GM21723 (cell line): Measurements from ENCODE around the gene NOTCH3.

Experiments
- ATAC-seq: cut with Tn5 transposase; IDR thresholded peaks from one replicate; pipeline ENCODE4 v1.9.1; 2021; ENCODE audit warnings: mild to moderate bottlenecking, moderate library complexity; ENCODE audit not compliant: unreplicated experiment

The NOTCH3 gene

GRCh38 chr19:15236886-15237285 is 36.1 kb upstream of the NOTCH3 start:
- ATAC-seq: no peak

DNA sequence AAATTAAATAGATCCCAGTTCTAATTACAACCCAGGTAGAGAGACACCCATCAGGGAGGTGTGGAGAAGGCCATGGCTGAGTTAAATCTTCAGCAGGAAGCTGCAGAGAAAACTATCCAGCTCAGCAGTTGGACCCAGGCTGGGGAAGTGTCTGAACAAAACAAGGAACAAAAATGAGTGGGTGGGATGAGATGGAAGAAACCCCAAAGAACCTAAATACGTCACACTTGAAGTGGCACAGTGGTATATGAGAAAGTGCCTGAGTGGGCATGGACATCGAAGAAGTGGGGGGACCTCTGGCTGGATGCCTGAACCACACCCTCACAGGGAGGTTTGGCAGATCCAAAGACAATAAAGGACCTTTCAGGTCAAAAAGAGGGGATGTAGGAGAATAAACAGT is 35.0 kb upstream of the NOTCH3 start:
- no peak for ATAC-seq

DNA sequence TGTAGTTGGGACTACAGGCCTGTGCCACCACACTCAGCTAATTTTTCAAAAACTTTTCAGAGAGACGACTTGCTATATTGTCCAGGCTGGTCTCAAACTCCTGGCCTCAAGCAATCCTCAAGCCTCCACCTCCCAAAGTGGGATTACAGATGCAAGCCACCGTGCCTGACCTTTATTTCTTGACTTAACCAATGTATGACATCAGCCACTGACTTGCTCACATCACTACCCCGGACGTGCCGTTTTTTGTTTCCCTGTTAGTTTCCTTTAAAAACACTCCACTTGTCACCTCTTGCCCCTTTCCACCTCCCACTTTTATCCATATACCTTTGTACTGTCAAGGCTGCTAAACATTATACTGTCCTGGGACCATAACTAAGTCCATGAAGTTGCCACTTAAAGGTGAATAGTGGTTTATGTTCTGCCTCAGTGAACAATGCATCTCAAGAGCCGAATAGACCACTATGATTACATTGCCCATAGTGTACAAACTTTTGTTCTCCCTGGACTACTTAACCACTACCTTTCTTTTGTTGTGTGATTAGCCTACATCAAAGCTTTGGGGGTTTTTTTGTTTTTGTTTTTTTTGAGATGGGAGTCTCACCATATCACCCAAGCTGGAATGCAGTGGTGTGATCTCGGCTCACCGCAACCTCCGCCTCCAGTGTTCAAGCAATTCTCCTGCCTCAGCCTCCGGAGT is 33.8 kb upstream of the NOTCH3 start:
- ATAC-seq: no peak

DNA sequence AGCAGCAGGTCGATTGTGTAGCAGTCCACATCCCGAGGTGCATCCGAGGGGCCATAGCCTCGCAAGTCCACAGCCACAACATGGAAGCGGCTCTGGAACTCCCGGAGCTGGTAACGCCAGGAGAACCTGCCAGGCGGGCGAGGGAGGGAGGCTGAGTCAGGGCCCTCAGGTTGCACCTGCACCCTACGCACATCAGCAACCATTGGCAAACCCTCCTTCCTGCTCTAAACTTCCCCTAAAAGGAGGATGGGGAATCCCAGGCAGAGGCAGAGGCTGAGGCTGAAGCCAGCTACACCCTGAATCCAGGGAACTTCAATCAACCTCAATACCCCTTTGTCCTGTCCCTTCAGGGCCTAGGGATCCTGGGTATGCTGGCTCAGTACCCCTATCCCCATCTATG is 30.5 kb upstream of the NOTCH3 start:
- no peak for ATAC-seq

- no peak for ATAC-seq
These were observed 26.5 kb upstream of the NOTCH3 start for GRCh38 chr19:15227261-15227660.

DNA sequence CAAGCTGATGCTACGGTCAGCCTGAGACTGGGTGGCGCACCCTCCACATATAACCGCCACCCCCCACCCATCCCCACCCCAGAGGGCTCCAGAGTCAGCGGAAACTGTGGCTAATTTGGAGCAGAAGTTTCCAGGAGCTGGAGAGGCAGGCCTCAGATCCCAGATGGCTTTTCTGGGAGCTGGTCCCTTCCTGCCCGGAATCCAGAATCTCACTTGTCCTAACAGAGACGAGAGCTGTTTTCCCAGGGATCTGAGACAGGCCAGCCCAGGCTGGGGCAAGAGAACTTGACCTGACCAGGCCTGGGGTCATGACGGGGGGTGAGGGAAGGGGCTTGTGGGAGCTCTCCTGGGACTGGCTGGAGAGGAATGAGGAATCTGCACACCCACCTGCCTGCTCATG is 25.0 kb upstream of the NOTCH3 start:
- no peak for ATAC-seq

DNA sequence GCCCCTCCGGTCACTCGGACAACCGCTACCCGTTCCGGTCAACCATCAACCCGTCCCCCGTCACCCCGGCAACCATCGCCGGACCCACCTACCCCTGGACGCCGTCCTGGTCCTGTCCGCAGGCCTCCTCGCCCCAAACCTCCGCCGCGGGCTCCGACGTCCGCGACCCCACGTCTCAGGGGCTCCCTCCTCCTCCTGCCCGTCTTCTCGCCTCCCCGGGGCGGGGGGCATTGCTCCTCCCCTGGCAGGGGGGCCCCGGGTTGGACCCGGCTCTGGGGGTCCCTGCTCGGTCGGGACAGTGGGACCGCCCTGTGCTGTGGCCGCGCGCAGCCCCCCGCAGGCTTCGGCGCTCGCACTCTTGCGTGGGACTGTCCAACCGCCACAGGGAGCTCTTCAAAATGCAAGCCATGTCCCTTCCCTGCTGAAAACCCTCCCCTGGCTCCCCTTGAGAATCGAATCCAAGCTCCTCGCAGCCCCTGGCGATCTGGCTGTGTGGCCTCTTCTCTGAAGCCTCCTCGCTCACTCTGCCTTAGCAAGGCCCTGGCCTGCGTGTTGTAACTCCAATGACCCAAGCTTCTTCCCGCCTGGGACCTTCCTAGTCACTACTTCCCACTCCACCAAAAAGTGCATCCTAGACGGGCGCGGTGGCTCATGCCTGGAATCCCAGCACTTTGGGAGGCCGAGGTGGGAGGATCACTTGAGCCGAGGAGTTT is 23.0 kb upstream of the NOTCH3 start:
- ATAC-seq: no peak

- peak; percentile 81 for ATAC-seq
These were observed 22.2 kb upstream of the NOTCH3 start for GRCh38 chr19:15222738-15223648.

- ATAC-seq: no peak
These were observed 20.0 kb upstream of the NOTCH3 start for GRCh38 chr19:15220833-15221232.

- no peak for ATAC-seq
These were observed 17.7 kb upstream of the NOTCH3 start for GRCh38 chr19:15218501-15218900.

DNA sequence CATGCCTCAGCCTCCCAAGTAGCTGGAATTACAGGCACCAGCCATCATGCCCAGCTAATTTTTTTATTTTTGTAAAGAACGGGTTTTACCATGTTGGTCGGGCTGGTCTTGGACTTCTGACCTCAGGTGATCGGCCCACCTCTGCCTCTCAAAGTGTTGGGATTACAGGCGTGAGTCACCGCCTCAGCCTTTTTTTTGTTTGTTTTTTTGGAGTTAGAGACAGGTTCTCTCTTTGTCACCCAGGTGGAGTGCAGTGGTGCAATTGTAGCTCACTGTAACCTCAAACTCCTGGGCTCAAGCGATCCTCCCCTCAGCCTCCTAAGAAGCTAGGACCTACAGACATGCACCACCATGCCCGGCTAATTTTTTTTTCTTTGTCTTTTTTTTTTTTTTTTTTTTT is 15.6 kb upstream of the NOTCH3 start:
- no peak for ATAC-seq

- no peak for ATAC-seq
These were observed 13.1 kb upstream of the NOTCH3 start for GRCh38 chr19:15213715-15214381.

- ATAC-seq: no peak
These were observed 11.9 kb upstream of the NOTCH3 start for GRCh38 chr19:15212711-15213110.

DNA sequence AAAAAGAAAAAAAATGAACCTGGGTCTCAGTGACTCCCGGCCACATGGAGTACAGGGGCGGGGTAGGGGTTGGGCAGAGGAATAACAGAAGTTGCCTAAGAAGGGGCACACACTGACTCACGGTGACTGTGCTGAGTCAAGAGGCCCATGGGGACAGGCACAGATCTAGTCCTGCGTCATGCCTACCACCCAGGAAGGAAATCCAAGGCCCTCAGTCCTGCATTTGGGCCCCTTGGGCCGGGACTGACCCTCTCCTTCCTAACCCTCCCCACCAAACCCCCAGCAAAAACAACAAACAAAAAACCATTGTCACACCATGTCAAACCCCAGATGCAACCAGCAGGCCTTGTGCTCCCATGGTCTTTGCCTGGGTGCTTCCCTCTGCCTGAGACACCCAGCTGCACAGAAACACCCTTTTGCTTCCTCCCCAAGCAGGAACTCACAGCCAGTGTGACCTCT is 9.6 kb upstream of the NOTCH3 start:
- no peak for ATAC-seq

- no peak for ATAC-seq
These were observed 704 bp upstream of the NOTCH3 start for GRCh38 chr19:15201374-15202023.

- ATAC-seq: no peak
These were observed 888 bp downstream of the NOTCH3 start for GRCh38 chr19:15199661-15200552.

DNA sequence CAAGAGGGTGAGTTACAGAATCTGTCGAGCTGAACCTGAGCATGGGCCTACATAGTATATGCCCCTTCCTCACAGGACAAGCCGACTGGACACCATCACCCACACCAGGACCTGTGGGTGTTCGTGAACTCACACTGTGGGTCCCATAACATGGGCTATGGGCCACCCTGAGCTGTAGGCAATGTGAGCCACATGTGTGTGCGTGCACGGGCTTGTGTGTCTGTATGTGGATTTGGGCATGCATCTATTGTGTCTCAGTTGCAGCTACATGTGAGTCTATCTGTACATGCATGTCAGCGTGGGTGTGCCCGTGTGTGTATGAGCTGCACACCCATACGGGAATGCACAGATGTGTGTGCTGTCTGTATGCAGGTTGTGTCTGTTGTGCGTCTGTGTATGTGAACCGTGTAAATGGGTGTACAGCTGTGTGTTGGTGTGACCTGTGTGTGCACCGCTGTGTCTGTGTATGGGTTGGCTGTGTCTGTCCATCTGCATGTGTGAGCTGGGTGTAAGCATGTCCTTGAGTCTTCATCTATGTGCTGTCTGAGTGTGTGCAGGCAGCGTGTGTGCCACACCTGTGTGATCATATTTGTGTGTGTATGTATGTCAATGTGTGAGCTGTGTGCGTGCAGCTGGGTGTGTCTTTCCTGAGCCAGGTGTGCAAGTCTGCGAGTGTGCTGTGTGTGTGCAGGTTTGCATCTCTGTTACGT is 1.7 kb downstream of the NOTCH3 start:
- no peak for ATAC-seq

GRCh38 chr19:15197942-15198341 is 2.9 kb downstream of the NOTCH3 start:
- ATAC-seq: no peak
